NB4 (cell line): ENCODE data around the gene TIMM17A.

Experiments used
- DNase-seq: peaks from one replicate; pipeline ENCODE4 v3.0.0; 2010; ENCODE audit warnings: low read depth
- H3K4me3 ChIP-seq: one replicate; pipeline ENCODE4 v1.5.1; 2011; ENCODE audit warnings: mild to moderate bottlenecking, low read depth, low read length, moderate library complexity
- MYC ChIP-seq: IDR thresholded peaks from 2 replicates; pipeline ENCODE4 v1.6.1; 2011; ENCODE audit warnings: low read depth, low read length
- POLR2A ChIP-seq: IDR thresholded peaks from 2 replicates; pipeline ENCODE4 v1.6.1; 2011; ENCODE audit warnings: mild to moderate bottlenecking; ENCODE audit not compliant: insufficient read length; ENCODE audit errors: extremely low read depth
- TF ChIP-seq, protein P1 (sequence below): IDR thresholded peaks from 2 replicates; pipeline ENCODE4 v1.6.1; 2011; ENCODE audit warnings: low read depth, low read length
- TF ChIP-seq, protein P2 (sequence below): IDR thresholded peaks from one replicate; pipeline ENCODE4 v1.5.1; 2012; ENCODE audit warnings: low read depth, low read length

The TIMM17A gene

DNA sequence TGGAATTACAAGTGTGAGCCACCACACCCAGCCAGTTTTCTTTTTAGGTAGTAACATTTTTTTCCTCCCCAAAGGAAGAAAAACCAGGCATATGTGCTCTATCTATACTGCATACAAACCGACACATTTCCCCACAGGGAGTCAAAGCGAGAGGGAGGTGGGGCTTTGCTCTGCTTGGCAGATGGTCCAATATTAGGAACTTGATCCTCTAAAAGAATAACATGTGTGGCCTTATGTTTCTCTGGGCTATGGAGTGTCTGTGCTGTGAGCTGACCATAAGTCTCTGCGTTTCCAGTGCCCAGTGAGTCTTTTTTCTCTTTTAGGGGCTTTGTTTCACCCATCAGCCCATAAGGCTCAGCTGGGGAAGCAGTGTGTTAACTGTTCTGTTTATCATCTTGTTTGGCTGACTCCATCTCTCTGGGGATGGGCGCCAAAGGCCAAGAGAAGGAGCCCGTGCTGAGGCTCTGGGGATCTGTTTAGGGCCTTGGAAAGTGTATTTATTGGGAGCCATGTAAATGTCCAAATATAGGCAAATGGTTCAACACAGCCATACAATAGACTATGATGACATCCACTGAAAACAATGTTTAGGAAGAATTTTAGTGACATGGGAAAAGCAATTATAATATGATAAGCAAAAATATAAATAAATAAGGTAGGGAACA lies 29.2 kb upstream of the TIMM17A start:
- no peak for TF ChIP-seq MYC
- DNase-seq = no peak
- H3K4me3 ChIP-seq = no peak overlapping the region

DNA sequence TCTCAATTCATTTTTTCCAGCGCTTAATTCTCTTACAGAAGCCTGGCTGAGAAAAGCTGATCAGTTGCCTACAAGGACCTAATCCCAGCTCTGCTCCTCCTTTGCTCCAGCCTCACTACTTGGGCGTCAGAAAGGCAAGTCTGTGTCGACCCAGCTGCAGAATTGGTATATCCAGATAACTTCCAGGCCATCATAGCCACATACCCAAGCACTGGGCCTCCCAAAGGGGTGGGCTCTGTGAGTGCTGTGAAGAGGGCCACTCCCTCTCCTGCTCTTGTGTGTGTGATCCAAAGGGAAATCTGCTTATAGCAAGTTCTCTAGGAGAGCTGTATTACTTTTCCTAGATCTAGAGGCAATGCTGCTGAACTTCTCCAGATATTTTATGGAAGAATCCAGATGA lies 27.0 kb upstream of the TIMM17A start:
- no peak for TF ChIP-seq POLR2A
- TF ChIP-seq, protein P1, sequence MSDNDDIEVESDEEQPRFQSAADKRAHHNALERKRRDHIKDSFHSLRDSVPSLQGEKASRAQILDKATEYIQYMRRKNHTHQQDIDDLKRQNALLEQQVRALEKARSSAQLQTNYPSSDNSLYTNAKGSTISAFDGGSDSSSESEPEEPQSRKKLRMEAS = no peak
- no peak for TF ChIP-seq MYC
- no peak for DNase-seq
- no peak overlapping the region for H3K4me3 ChIP-seq

DNA sequence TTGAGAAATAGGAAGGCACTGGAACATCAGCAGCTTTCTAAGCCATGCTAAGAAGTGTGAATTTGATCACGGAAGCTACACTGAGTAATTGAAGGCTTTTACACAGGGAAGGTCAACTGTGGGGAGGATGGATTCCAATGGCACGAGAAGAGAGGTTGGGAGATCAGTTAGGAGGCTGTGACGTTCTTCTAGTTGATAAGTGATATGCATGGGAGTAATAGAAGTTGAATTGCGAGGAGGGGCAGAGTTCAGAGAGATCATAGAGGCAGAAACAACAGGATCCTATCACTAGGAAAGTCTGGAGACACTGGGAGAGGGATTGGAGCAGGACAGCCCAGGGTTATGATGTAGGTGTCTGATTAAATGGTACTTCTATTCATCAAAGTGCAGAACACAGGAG lies 25.2 kb upstream of the TIMM17A start:
- H3K4me3 ChIP-seq = no peak overlapping the region
- TF ChIP-seq, protein P2, sequence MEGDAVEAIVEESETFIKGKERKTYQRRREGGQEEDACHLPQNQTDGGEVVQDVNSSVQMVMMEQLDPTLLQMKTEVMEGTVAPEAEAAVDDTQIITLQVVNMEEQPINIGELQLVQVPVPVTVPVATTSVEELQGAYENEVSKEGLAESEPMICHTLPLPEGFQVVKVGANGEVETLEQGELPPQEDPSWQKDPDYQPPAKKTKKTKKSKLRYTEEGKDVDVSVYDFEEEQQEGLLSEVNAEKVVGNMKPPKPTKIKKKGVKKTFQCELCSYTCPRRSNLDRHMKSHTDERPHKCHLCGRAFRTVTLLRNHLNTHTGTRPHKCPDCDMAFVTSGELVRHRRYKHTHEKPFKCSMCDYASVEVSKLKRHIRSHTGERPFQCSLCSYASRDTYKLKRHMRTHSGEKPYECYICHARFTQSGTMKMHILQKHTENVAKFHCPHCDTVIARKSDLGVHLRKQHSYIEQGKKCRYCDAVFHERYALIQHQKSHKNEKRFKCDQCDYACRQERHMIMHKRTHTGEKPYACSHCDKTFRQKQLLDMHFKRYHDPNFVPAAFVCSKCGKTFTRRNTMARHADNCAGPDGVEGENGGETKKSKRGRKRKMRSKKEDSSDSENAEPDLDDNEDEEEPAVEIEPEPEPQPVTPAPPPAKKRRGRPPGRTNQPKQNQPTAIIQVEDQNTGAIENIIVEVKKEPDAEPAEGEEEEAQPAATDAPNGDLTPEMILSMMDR = no peak
- no peak for DNase-seq

DNA sequence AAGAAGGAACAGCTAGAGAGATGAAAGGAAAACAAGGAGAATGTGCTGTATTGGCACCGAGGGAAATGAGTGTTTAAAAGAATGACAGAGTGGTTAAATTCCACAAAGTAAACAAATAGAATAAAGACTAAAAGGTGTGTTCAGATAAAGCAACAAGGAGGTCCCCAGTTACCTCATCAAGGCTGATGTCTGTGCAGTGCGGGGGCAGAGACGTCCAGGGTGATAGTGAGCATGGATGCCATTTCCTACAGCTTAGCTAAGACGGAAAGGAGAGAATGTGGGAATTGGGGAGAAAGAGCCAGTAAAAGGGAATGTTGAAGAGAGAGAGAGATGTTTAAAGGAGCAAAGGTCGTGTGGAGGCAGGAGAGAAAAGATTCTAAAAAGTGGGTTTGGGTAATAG lies 24.5 kb upstream of the TIMM17A start:
- no peak for DNase-seq
- H3K4me3 ChIP-seq = no peak overlapping the region
- TF ChIP-seq, protein P1 = no peak
- TF ChIP-seq POLR2A (no peak), MYC (no peak)
- TF ChIP-seq, protein P2 = no peak

DNA sequence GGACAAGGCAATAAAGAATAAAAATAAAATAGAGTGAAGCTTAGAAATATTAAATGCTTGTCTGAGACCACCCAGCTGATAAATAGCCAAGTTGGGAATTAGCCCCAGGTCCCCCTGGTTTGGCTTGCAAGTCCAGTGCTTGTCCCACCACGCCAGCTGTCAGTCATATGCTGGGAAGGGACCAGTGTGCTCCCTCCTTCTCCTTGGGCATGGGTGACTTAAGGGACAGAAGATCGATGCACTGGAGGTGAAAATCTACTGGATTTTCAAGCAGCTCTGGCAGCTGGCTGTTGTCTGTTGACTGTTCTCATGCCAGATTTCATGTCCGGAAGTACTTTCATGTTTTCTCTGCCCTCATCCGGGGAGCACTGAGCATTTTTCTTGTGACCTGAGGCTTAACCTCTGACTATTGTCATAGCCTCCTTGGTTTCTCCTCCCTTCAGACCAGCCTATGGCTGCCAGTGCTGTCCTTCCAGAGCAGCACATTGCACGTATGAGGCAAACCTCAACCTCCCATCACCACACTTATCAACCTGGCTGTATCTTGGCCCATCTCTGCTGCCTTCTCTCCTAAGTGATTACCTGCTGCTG lies 21.4 kb upstream of the TIMM17A start:
- no peak for TF ChIP-seq MYC
- TF ChIP-seq, protein P2 = no peak
- no peak for TF ChIP-seq POLR2A
- TF ChIP-seq, protein P1 = no peak
- no peak overlapping the region for H3K4me3 ChIP-seq
- DNase-seq = no peak

DNA sequence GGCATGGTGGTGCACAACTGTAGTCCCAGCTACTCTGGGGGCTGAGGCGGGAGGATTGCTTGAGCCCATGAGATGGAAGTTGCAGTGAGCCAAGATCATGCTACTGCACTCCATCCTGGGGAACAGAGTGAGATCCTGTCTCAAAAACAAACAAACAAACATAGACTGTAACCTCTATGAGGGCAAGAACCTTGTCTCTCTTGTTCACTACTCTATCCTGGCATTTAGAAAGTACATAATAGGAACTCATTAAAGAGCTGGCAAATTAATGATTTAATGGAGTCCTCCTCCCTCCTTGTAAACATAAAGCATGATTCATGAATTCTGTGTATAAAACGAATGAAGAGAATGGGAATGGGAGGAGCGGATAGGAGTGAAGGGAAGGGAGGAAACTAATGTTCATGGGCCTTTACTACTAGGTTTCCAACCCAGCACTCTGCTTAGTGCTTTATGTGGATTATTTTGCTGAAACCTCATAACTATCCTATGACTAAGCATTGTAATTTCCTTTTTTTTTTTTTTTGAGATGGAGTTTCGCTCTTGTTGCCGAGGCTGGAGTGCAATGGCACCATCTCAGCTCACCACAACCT lies 17.6 kb upstream of the TIMM17A start:
- H3K4me3 ChIP-seq = no peak overlapping the region
- DNase-seq = no peak
- TF ChIP-seq, protein P2 = no peak
- TF ChIP-seq, protein P1 = no peak
- TF ChIP-seq MYC = no peak
- TF ChIP-seq POLR2A = no peak
